HG02981 (cell line): Measurements from ENCODE around the gene CDCP2.
"Not testable (repeated sequence)": the region's sequence is repeated elsewhere in the genome, so short reads cannot be mapped to it uniquely, and the experiment has no call there.

Experiments
- ATAC-seq: cut with Tn5 transposase; IDR thresholded peaks from one replicate; pipeline ENCODE4 v1.9.1; 2021; ENCODE audit warnings: mild to moderate bottlenecking, moderate library complexity; ENCODE audit not compliant: unreplicated experiment

Gene CDCP2

GRCh38 chr1:54168206-54168965 lies 15.6 kb upstream of the CDCP2 start:
- no peak for ATAC-seq

DNA sequence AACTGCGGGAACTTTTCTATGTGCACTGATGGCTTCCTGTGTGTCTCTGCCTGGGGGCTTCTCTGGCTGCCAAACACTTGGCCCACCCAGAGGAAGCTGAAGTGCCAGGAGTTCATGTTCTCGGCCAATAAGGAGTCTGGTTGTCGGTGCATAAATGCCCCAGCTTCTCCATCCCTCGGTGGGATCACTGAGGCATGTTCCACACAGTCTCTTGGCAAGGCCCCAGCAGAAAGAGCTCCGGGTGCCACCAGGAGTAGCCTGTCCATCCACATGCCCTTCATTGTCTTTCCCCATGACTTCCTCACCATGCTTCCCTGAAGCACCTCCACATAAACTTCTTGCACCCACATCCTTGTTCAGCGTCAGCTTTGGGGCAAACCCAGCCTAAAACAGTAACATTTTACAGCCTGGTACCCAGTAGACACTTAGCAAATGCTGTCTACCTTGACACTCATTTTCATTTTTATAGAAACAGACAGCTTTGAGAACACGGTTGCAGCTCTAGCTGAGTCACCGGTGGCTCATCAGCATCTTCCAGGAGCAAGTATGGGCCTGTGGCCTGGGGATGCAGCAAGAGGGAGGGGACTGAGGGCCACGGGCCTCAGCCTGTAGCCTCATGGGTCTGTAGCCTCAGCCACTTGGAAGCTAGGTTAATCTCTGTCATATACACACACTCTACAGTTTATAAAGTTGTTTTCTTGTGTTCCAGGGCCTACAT lies 14.8 kb upstream of the CDCP2 start:
- ATAC-seq: no peak

DNA sequence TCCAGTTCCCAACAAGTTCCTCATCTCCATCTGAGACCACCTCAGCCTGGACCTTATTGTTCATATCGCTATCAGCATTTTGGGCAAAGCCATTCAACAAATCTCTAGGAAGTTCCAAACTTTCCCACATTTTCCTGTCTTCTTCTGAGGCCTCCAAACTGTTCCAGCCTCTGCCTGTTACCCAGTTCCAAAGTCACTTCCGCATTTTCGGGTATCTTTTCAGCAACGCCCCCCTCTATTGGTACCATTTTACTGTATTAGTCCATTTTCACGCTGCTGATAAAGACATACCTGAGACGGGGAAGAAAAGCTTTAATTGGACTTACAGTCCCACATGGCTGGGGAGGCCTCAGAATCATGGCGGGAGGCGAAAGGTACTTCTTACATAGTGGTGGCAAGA lies 13.6 kb upstream of the CDCP2 start:
- not testable (repeated sequence) for ATAC-seq

GRCh38 chr1:54165146-54165545 lies 12.3 kb upstream of the CDCP2 start:
- ATAC-seq: no peak

GRCh38 chr1:54163573-54163972 lies 10.8 kb upstream of the CDCP2 start:
- no peak for ATAC-seq

DNA sequence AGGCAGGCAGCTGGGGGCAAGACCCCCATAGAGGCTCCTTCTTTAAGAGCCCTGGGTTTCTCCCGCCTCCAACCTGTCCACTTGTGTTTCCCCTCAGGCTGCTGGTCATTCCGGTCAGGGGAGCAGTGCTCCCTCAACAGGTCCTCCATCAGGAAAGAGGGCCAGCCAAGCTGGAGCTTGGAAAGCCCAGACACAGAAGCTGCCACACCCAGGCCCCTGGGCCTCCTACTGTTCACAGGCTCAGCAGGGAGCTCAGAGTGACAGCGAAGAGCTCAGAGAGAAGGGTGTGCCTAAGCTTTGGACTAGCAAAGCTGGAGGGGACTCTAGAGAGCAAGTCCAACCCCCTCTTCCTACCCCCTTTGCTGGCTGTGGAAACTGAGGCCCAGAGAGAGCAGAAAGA lies 10.3 kb upstream of the CDCP2 start:
- no peak for ATAC-seq

GRCh38 chr1:54161495-54162168 lies 8.8 kb upstream of the CDCP2 start:
- no peak for ATAC-seq

GRCh38 chr1:54160351-54160750 lies 7.6 kb upstream of the CDCP2 start:
- ATAC-seq: no peak

- no peak for ATAC-seq
Observed at GRCh38 chr1:54159733-54160316, 7.0 kb upstream of the CDCP2 start.

DNA sequence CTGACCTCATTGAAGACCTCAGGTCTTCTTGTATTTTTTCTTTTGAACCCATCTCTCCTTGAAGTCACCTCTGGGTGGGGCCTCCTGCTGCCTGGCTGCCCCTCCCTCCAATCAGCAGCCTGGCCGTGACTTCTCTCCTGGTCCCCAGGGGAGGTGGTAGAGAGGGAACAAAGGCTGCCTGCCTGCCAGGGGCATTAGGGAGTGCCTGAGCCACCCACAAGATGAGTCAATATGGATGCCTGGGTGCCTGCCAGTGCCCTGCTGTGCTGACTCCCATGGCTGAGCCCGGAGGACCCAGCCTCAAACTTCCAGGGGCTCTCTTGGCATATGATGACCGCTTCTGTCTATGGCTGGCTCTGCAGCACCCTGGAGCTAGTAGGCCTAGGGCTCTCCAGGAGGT lies 5.3 kb upstream of the CDCP2 start:
- ATAC-seq: no peak

- no peak for ATAC-seq
Observed at GRCh38 chr1:54157401-54157800, 4.6 kb upstream of the CDCP2 start.

- no peak for ATAC-seq
Observed at GRCh38 chr1:54156986-54157385, 4.2 kb upstream of the CDCP2 start.

GRCh38 chr1:54156201-54156600 lies 3.4 kb upstream of the CDCP2 start:
- no peak for ATAC-seq

- no peak for ATAC-seq
Observed at GRCh38 chr1:54153535-54154439, 987 bp upstream of the CDCP2 start.

DNA sequence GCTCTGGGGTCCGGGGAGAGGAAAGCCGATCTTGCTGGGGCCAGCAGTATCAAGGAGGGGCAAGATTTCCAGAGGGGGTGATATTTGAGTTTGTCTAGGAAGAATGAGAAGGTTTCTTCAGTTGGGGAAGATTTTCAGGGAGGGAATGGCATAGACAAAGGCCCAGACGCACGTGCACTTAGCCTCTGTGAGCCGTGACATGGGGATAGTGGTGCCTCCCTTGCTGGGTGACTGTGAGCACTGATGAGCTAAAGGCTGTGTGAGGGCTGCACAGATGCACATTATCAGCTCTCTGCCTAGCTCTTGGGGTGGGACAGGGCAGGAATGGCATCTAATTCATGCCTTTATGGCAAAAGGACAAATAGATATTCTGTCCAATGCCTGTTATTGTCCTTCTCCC lies 1.8 kb downstream of the CDCP2 start:
- no peak for ATAC-seq

DNA sequence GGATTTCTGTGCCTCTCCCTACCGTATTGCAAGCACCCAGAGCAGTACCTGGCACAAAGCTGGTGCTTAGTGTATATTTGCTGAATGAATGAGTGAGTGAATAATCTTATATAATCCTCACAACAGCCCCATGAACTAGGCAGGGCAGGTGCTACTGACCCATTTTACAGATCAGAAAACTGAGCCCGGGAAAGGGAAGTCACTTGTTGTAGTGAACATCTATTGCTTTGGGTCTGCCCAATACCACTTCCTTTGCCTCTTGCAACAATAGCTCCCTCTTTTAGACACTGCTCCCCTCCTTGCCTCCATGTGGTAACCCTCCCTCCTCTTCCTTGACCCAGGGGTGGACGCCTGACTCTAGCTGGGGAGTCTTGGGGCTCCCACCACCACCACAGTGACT lies 3.1 kb downstream of the CDCP2 start:
- ATAC-seq: no peak

- no peak for ATAC-seq
Observed at GRCh38 chr1:54144366-54144765, 8.4 kb downstream of the CDCP2 start.

GRCh38 chr1:54142146-54142900 lies 10.5 kb downstream of the CDCP2 start:
- ATAC-seq: no peak

DNA sequence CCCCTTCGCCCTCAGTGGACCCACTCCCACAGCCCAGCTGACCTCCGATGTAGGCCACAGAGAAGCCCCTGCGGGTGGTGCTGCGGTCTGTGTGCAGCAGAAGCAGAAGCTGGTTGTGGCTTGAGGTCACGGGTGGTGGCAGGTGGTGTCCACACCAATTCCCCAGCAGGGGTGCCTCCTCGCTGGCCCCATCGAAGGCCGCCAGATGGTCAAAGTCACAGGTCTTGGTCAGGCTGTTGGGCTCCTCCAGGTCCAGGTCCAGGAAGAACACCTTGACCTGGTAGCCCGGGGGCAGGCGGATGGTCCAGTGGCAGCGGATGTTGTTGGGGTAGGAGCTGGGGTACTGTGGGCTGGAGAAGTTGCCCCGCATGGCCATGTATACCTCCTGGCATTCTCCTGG lies 13.1 kb downstream of the CDCP2 start:
- no peak for ATAC-seq

DNA sequence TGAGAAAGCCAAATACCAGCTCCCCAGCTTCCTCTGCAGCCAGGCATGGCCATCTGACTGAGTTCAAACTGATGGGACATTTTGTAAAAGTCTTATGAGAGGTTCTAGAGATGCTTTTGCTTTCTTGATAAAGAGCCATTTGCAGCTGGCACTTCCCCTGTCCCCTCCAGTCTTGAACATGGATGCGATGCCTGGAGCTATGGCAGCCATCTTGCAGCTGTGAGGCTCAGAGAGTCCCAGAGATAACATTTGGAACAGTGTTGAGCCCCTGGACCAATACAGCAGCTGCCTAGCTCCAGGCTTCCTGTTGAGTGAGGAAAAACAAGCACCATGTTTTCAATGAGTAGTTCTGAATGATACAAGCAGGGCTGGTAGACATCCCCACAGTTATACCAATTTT lies 13.8 kb downstream of the CDCP2 start:
- ATAC-seq: no peak
